GM03348 (cell line): ENCODE measurements around the gene CPNE4.

ENCODE experiments used
- DNase-seq: peaks from one replicate; pipeline ENCODE4 v3.0.0; 2012; ENCODE audit warnings: low spot score

Gene CPNE4

DNA sequence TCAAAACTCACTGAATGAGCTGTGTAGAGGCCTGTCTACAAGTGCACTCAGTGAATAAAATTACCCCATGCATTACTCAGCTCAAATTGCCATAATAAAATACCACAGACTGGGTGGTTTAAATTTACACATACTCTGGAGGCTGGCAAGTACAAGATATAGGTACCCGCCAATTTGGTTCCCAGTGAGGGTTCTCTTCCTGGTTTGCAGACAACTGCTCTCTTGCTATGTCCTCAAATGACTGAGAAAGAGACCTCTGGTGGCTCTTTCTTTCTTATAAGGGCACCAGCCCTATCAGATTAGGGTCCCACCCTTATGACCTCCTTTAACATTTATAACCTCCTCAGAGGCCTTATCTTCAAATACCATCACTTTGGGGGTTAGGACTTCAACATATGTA, 237.0 kb downstream of the CPNE4 start:
- no peak for DNase-seq

- DNase-seq: no peak
Observed at GRCh38 chr3:131796558-131797198, 238.1 kb downstream of the CPNE4 start.

DNA sequence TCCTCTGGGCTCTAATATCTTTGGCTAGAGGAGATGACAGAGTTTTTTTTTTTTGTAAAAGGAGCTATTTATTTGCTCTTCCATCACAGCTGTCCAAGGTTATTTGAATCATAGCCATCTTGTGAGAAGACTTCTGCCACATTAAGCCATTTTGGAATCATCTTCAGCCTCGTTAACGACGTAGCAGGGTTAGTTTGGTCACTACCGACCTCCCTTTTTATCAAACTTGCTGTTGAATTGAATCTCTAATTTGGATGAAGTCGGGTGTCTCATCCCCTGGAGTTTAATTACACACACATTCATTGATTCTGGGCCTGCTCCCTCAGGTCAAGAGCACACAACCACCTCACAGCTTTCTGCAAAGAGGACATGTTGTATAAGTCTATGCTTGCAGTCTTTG, 238.7 kb downstream of the CPNE4 start:
- DNase-seq: no peak

DNA sequence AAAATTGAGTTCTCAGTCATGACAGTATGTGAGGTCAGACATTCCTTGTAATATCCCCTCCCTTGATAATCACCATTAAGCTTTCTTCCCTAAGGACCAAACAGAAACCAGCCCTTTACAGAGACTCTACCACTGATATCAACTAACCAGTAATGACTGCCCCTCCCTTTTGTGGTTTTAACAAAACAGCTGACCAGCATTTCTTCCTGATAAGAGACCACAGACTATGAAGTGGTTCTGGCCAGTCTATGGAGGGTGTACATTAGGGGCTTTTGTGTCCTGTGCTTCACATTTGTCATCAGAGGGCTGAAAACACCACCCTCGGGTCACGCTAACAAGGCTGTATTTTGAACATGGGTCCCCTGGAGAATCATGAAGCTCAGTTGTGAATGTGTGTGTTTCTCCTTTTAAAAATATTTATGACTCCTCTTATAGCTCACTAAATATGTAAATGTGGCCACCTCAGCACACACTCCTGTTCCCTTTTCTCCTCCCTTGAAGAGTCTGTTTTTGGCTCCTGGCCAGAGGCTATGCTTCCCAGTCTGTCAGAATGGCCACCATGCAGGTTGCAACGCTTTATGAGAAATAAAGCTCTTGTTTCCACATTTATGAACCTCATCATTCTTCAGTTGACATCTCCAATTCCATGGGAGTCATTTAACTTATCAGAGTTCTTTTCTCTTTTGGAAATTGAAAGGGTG, 239.3 kb downstream of the CPNE4 start:
- no peak for DNase-seq

- DNase-seq: peak; percentile 75
Observed at GRCh38 chr3:131794766-131795388, 239.9 kb downstream of the CPNE4 start.

- DNase-seq: no peak
Observed at GRCh38 chr3:131793870-131794269, 240.9 kb downstream of the CPNE4 start.

GRCh38 chr3:131789188-131789587, 245.6 kb downstream of the CPNE4 start:
- no peak for DNase-seq

GRCh38 chr3:131786386-131786785, 248.4 kb downstream of the CPNE4 start:
- no peak for DNase-seq

- DNase-seq: no peak
Observed at GRCh38 chr3:131782751-131783150, 252.1 kb downstream of the CPNE4 start.

DNA sequence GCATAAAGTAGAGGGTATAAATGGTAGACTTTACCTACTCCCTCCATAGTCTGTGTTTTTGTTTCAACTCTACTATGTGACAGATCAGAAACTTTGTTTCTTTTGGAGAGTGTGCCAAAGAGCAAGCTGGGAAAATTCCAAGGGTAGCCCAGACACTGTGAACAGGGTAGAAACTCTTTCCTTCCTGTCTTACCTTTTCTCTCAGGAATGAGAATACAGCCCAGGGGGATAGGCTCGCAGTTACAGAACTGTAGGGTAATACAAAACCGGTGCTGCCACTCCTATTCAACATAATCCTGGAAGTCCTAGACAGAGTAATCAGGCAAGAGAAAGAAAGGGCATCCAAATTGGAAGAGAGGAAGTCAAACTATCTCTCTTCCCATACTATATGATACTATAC, 256.3 kb downstream of the CPNE4 start:
- no peak for DNase-seq

- DNase-seq: no peak
Observed at GRCh38 chr3:131775650-131776049, 259.2 kb downstream of the CPNE4 start.

DNA sequence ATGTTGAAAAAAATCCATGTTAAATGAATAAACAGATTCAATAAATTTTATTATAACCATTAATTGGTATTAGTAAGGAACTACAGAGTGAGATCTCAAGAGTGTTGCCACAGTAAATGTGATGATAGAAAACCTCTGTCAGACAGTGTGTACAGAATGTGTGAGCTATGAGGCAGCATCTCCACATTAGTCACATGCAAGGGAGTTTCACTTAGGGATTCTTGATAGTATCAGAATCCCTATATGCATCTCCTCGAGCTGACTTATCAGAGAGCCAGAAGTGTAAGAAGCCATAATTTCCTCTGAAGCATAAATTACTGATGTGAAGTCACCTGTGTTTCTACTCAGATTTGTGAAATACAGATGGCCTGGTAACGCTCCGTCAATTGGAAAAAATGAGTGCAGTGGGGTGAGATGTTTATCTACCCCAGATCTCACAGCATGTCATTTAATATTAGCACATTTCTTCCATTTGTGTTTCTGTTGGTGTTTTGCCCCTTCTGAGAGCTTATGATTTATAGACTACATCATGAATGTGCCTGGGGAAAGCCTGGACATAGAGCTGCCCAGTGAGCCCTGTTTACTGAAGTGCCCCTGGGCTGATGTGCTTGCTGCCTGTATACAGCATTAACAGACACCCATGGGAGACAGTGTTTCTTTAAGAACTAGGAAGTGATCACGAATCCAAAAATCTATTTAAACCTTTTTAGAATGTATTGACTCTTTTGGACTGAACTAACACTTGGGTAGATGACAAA, 262.4 kb downstream of the CPNE4 start:
- DNase-seq: no peak

GRCh38 chr3:131762981-131763564, 271.7 kb downstream of the CPNE4 start:
- DNase-seq: peak; percentile 9

DNA sequence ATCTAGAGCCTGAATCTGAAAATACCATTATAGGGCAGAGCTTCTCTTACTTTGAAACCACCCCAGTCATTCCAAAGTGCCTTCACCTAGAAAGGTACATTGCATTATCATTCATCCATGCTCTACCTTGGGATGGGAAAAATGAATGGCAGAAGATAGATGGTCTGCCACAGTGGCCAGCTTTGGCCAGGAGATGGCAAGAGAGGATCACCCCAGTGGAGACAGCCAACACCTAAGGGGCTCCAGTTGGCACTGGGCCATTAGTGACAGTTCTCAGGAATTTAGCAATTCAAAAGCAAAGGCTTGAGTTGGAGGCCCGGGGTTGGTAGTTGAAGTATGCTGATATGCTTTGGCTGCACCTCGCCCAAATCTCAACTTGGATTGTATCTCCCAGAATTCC, 278.4 kb downstream of the CPNE4 start:
- DNase-seq: no peak

DNA sequence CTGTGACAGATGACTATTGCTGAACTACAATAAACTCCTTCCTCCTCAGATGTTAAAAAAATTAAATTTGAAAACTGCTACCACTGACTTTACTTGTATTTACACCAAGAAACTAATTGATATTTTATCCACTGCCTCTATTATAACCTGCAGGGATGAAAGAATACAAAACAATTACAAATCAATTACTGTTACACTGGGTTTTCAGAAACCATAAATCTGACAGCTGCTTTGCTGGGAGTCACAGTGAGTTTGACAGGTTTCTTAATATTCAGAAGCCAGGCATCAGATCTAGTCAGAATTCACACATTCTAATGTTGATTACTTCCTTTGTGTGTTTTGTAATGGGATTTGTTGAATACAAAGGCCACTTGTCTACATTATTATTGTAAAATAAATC, 279.4 kb downstream of the CPNE4 start:
- no peak for DNase-seq

- DNase-seq: no peak
Observed at GRCh38 chr3:131750256-131750655, 284.6 kb downstream of the CPNE4 start.

DNA sequence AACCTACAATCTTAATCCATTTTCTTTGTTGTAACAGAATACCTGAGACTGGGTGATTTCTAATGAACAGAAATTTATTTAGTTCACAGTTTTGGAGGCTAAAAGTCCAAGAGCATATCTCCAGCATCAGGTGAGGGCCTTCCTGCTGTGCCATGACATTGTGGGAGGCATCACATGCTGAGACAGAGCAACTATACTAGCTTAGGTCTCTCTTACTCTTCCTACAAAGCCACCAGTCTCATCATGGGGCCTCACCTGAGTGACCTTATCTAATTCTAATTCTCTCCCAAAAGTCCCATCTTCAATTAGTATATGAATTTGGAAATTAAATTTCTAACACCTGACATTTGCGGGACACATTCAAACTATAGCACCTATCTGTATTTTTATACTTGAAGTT, 285.0 kb downstream of the CPNE4 start:
- no peak for DNase-seq

GRCh38 chr3:131747466-131747865, 287.3 kb downstream of the CPNE4 start:
- DNase-seq: no peak

DNA sequence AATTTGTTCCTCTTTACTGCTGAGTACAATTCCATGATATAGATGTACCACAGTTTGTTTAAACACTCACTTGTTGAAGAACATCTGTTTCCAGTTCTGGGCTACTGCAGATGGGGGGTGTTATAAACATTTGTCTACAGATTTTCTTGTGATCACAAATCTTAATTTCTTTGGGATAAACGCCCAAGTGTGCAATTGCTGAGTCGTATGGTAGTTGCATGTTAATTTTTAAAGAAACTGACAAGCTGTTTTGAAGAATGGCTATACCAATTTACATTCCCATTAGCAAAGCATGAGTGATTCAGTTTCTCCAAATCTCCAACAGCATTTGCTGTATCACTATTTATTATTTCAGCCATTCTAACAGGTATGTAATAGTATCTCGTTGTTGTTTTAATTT, 290.0 kb downstream of the CPNE4 start:
- no peak for DNase-seq

- DNase-seq: no peak
Observed at GRCh38 chr3:131743126-131743525, 291.7 kb downstream of the CPNE4 start.

- DNase-seq: no peak
Observed at GRCh38 chr3:131739211-131739610, 295.6 kb downstream of the CPNE4 start.

- no peak for DNase-seq
Observed at GRCh38 chr3:131738095-131738494, 296.7 kb downstream of the CPNE4 start.
